Activated naive CD8-positive, alpha-beta T cell treated with anti-CD3 and anti-CD28 coated beads, Interleukin-2, amount 10 ng/mL, durations not matched to agents 7 days and 5 days (primary cell): ENCODE measurements around the gene CCNY. TPM values are rescaled to one million over a fixed set of nuclear protein-coding genes. Genes with fewer than 3 reads are reported as not detected.

Source experiments
- ATAC-seq: fragments of 150-1000 bp; cut with Tn5 transposase; one replicate; pipeline ENCODE4 v1.10.0; 2021; ENCODE audit warnings: low read depth, moderate library complexity
- POLR2A ChIA-PET: fragments of 350-600 bp; sonication (Branson Sonifier 250); formaldehyde crosslinking; loops from one replicate; lab custom pipeline; 2021; ENCODE audit warnings: antibody characterized with exemption; lab: Charles Lee
- DNase-seq: peaks from one replicate; pipeline ENCODE4 v3.0.0; 2021
- H3K27ac Mint-ChIP-seq: one replicate; pipeline ENCODE4 v1.8.0; 2022; ENCODE audit warnings: mild to moderate bottlenecking, mixed read lengths
- H3K27me3 Mint-ChIP-seq: one replicate; pipeline ENCODE4 v1.8.0; 2022; ENCODE audit warnings: mild to moderate bottlenecking, moderate library complexity, mixed read lengths
- H3K36me3 Mint-ChIP-seq: one replicate; pipeline ENCODE4 v1.8.0; 2021; ENCODE audit warnings: mild to moderate bottlenecking, mixed read lengths
- H3K4me1 Mint-ChIP-seq: one replicate; pipeline ENCODE4 v1.8.0; 2021; ENCODE audit warnings: mixed read lengths
- H3K4me3 Mint-ChIP-seq: one replicate; pipeline ENCODE4 v1.8.0; 2022; ENCODE audit warnings: mild to moderate bottlenecking, moderate library complexity, mixed read lengths
- H3K9me3 Mint-ChIP-seq: one replicate; pipeline ENCODE4 v1.8.0; 2021; ENCODE audit warnings: mixed read lengths
- total RNA-seq, 2 experiments: library from RNA; stranded (reverse); gene quantifications; one replicate each; pipeline ENCODE4 v1.2.3, GENCODE V29; 2021

Gene CCNY
- total RNA-seq, 2 experiments from 2014 or later = 66.6 to 72.2 TPM

DNA sequence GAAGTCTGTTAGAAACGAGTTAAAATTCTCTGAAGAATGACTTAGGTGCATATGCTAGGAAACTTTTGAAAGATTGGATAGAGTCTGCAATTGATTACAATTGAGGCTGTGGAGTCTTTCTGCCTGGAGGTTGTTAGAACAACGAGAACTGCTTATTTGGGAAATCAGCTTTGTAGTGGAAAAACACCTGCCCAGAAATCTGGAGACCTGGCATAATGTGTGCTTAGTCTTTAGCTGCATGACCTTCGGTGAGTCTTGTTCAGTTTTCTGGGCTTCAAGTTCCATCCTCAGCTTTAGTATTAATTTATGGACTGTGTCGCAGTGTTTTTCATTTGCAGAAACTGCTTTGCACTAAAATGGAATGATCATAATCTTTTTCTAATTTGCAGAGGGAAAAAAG is 31.7 kb downstream of the CCNY start:
- POLR2A ChIA-PET = no interaction called here
- H3K27ac Mint-ChIP-seq = no peak overlapping the region
- H3K36me3 Mint-ChIP-seq = peaks cover 4% of the 10 kb centered on the region
- H3K4me3 Mint-ChIP-seq = no peak overlapping the region
- H3K4me1 Mint-ChIP-seq = peaks cover 26% of the 10 kb centered on the region
- DNase-seq (no peak), ATAC-seq (no peak)
- H3K9me3 Mint-ChIP-seq = no peaks in the 10 kb centered on the region
- no peaks in the 10 kb centered on the region for H3K27me3 Mint-ChIP-seq

DNA sequence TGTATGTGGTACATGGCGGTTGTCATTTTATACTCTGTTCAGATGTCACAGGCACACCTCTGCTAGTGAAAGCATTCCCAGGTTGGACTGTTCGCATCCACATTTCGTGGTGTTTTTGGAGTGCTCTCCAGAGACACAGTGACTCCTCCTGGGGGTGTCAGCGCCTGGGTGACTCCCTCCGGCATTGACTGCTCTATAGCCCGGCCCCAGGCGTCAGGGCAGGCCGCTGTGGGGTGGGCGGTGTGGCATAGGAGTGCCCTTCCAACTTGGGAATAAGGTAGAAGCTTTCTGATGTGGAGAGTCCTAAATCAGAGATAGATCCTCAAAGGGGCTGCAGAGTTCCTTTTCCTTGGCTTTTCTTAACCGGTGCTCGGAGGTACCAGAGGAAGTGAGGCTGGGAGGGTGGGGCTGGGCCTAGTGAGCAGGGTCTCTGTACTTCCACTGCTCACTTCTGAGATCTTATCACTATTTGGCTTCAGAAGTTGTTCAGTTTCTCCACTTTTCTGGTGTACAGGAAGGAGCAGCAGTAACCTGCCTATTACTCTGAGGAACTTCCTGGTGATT is 32.3 kb downstream of the CCNY start:
- Mint-ChIP-seq H3K36me3 (peaks cover 4% of the 10 kb centered on the region), H3K27ac (no peak overlapping the region), H3K9me3 (no peaks in the 10 kb centered on the region), H3K27me3 (no peaks in the 10 kb centered on the region), H3K4me3 (no peak overlapping the region), H3K4me1 (peaks cover 29% of the 10 kb centered on the region)
- POLR2A ChIA-PET = no interaction called here
- DNase-seq = no peak
- ATAC-seq = peak; percentile 36

DNA sequence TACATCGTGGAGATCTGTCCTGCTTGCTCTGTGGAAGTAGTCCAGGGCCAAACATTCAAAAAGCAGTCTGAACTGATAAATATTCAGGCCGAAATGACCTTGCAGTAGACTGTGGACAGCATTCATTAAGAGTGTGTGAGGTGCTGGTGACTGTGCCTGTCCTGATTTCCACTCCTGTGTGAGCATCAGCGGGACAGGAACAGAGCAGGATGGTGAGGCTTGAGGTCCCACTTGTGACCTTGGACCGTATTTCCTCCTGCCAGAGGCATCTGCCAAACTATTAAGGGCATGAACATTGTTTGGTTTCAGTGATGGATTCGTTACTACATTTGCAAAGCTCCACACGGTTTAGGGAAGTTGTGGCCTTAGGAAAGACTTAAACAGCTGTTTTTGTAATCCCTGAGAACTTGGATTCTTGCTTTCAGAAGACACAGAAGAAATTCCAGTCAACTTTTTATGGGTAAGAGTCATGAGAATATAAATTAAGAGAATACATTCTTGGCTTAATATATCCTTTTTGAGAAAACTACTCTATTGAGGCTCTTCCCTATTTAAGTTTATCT is 32.8 kb downstream of the CCNY start:
- POLR2A ChIA-PET = no interaction called here
- ATAC-seq (no peak), DNase-seq (no peak)
- Mint-ChIP-seq H3K27ac (no peak overlapping the region), H3K36me3 (peaks cover 4% of the 10 kb centered on the region), H3K4me3 (no peak overlapping the region), H3K27me3 (no peaks in the 10 kb centered on the region), H3K4me1 (peaks cover 30% of the 10 kb centered on the region), H3K9me3 (no peaks in the 10 kb centered on the region)

DNA sequence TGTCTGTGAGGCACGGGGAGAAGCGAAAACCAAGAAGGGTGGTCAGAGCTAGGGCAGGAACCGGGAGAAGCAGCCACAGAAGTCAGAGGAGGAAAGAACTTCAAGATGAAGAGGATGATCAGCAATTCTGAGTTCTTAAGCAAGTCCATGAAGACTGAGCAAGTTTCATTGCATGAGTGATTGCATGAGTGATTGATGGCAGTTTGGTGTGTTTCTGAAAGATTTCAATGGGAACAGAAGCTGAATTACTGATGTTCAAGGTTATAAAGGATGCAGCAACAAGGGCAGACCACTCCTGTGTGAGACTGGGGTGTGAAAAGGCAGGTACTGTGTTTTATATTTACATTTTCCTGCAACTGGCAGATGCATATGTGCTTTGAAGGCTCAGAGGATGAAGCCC is 35.4 kb downstream of the CCNY start:
- ATAC-seq (no peak), DNase-seq (no peak)
- Mint-ChIP-seq H3K4me3 (no peak overlapping the region), H3K27ac (no peak overlapping the region), H3K36me3 (peaks cover 10% of the 10 kb centered on the region), H3K4me1 (peaks cover 47% of the 10 kb centered on the region), H3K27me3 (no peaks in the 10 kb centered on the region), H3K9me3 (no peaks in the 10 kb centered on the region)
- POLR2A ChIA-PET = interaction anchor here (1.1 kb wide), 1 partner anchor 18 kb away, joined by 3 read pairs; no protein-coding TSS in a partner anchor

DNA sequence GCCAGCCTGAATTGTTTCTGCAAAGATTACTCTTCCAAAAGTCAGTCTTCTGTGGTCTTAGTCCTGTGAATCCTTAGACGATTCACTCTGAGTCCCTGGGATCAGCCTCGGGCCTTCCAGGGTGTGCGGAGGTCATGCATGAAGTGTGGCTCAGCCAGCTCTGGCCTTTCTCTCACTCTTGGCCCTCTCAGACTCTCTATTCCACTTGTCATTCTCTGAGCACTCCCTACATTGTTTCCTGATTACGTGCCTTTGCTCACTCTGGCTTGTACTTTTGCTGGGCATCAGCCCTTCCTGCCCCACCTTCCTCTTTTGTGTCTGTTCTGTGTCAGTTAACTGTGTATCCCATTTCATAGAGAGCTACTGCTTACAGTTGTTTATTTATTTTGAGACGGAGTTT is 36.0 kb downstream of the CCNY start:
- Mint-ChIP-seq H3K9me3 (no peaks in the 10 kb centered on the region), H3K27me3 (no peaks in the 10 kb centered on the region), H3K27ac (peak overlapping the region; percentile 59), H3K4me1 (peaks cover 48% of the 10 kb centered on the region), H3K36me3 (peaks cover 10% of the 10 kb centered on the region), H3K4me3 (no peak overlapping the region)
- DNase-seq (no peak), ATAC-seq (no peak)
- POLR2A ChIA-PET = interaction anchor here (1.1 kb wide), 1 partner anchor 19 kb away, joined by 3 read pairs; no protein-coding TSS in a partner anchor

DNA sequence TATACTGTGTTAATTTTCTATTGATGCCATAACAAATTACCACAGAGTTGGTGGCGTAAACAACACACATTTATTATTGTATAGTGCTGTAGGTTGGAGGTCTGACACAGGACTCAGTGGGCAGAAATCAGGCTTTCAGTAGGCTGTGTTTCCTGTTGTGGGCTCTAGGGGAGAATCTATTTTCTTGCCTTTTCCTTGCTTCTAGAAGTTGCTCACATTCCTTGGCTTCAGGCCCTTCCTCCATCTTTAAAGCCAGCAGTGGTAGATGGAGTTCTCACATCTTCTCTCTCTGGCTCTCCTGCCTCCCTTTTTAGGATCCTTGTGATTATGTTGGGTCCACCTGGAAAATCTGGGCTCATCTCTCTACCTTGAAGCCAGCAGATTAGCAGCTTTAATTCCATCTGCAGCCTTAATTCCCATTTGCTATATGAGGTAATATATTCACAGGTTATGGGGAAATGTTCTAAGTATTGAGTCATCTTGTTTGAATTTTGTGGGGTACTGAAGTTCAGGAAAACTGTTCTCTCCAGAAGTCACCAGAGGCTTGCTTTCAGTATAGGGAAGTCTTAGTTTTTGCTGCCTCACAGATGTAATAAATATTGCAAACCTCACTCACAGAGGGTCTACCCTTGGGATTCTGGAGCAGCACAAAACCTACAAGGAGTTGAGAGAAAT is 38.9 kb downstream of the CCNY start:
- Mint-ChIP-seq H3K9me3 (no peaks in the 10 kb centered on the region), H3K4me3 (no peak overlapping the region), H3K27me3 (no peaks in the 10 kb centered on the region), H3K36me3 (peaks cover 10% of the 10 kb centered on the region), H3K4me1 (peaks cover 60% of the 10 kb centered on the region), H3K27ac (no peak overlapping the region)
- POLR2A ChIA-PET = no interaction called here
- no peak for DNase-seq
- ATAC-seq = no peak

DNA sequence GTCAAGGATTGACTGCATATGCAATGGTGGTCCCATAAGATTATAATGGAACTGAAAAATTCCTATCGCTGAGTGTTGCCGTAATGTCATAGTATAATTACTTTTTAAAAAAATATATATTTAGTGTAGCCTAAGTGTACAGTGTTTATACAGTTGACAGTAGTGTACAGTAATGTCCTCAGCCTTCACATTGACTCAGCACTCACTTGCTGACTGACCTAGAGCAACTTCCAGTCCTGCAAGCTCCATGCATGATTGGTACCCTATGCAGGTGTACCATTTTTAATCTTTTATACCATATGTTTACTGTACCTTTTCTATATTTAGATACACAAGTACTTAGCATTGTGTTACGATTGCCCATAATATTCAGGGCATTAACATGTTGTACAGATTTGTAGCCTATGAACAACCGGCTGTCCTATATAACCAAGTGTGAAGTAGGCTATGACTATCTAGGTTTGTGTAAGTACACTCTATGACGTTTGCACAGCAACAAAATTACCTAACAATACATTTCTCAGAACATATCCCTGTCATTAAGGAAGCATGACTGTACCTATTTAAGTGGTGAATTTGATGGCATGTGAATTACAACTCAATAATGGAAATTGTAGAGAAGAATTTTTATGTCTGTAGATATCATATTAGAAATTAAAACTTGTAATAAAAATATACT is 40.9 kb downstream of the CCNY start:
- peaks cover 49% of the 10 kb centered on the region for H3K4me1 Mint-ChIP-seq
- H3K36me3 Mint-ChIP-seq = peaks cover 8% of the 10 kb centered on the region
- H3K4me3 Mint-ChIP-seq = no peak overlapping the region
- H3K27ac Mint-ChIP-seq = no peak overlapping the region
- POLR2A ChIA-PET = no interaction called here
- no peaks in the 10 kb centered on the region for H3K9me3 Mint-ChIP-seq
- no peaks in the 10 kb centered on the region for H3K27me3 Mint-ChIP-seq
- DNase-seq (no peak), ATAC-seq (no peak)

DNA sequence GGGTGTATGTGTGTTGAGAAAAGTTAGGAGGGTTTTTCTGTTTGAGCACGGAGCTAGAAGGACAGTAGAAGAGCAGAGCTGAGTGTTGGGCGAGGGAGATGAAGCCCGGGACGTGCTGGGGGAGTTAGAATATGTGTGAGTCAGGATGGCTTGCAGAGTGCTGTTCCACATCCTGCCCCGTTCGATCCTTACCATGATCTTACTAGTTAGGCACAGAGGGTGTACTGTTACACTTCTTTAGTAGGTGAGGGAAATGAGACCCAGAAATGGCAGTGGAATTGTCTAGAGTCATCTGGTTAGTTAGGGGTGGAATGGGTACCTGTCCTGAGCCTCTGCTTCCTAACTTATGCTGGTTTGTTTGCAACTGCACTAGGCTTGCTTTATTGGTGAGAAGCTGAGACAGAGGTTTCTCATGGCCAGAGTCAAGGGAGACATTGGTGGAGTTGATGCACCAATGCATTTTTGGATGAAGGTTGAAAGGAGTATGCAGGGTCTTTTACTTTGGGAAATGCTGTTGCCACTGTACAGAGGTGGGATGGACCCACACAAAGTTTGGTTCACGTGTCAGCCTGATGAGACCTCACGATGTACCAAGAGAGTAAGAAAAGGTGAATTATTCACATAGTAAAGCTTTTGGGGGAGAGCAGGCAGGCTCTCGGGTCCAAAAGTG is 42.4 kb downstream of the CCNY start:
- POLR2A ChIA-PET = interaction anchor here (1.5 kb wide), 1 partner anchor 37 kb away, joined by 4 read pairs; no protein-coding TSS in a partner anchor
- Mint-ChIP-seq H3K9me3 (no peaks in the 10 kb centered on the region), H3K4me1 (peaks cover 41% of the 10 kb centered on the region), H3K4me3 (peak overlapping the region; percentile 64), H3K36me3 (peaks cover 6% of the 10 kb centered on the region), H3K27me3 (no peaks in the 10 kb centered on the region), H3K27ac (peak overlapping the region; percentile 77)
- DNase-seq (no peak), ATAC-seq (peak; percentile 87)

DNA sequence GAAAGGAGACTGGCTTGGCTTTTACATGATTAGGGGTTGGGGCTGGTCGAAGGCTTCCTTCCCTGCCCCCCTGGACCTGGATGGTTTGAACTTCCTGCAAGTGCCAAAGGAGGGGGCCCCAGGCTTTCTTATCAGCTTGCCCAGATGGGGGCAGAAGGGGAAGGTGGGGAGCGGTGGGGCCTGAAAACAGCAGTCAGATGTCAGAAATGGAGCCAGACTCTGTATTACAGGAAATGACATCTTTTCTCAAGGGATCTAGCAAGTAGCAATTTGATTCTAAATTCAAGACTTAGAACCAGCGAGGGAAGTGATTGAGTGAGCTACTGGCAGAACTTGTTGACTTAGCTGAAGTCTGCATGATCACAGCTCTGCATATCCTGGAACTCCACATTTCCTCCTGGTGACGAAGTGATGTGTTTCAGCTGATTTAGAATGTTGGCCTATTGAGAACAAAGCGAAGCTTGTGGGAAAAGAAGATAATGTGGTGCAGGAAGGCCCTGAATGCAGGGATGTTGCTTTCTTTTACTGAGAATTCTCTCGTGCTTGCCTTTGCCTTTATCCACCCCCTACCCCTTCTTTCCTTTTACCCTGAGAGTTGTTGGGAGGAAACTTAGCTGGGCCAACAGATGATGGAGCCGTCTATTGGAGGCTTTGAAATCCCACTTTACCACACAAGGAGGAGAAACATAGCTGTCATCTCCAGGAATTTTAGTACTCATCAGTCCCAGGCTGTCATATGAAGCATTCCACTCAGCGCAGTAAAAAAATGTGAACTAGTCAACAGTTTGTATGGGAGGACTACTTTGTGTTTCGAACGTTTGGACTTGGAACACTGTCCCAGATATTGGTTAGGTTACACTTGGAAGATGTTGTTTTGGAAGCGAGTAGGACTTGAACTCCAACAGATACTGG is 43.2 kb downstream of the CCNY start:
- Mint-ChIP-seq H3K27ac (peak overlapping the region; percentile 77), H3K4me3 (peak overlapping the region; percentile 64), H3K27me3 (no peaks in the 10 kb centered on the region), H3K4me1 (peaks cover 37% of the 10 kb centered on the region), H3K36me3 (peaks cover 6% of the 10 kb centered on the region), H3K9me3 (no peaks in the 10 kb centered on the region)
- DNase-seq (peak; percentile 39), ATAC-seq (peak; percentile 59)
- POLR2A ChIA-PET = interaction anchor here (1.5 kb wide), 1 partner anchor 38 kb away, joined by 4 read pairs; no protein-coding TSS in a partner anchor

DNA sequence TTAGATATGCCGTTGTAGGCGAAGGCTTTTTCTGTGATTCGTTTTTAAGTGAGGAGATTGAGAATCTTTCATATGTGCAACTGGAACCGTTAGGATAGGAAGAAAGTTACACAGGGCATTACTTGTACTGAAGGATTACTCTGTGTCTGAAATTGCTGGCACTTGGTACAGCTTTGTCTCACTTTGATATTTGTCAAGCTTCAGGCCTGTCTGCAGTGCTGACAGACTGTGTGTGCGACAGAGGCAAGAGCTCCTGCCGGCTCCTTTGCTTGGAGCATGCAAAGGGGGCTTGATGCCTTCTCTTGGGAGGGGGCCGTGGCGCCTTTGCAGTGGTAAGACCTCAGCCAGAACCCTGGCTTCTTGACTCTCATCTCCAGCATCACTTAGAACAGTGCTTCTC is 45.8 kb downstream of the CCNY start:
- Mint-ChIP-seq H3K27me3 (no peaks in the 10 kb centered on the region), H3K9me3 (peaks cover 3% of the 10 kb centered on the region), H3K36me3 (peaks cover 6% of the 10 kb centered on the region), H3K4me1 (peaks cover 34% of the 10 kb centered on the region), H3K4me3 (no peak overlapping the region), H3K27ac (no peak overlapping the region)
- DNase-seq = no peak
- ATAC-seq = no peak
- POLR2A ChIA-PET = no interaction called here

DNA sequence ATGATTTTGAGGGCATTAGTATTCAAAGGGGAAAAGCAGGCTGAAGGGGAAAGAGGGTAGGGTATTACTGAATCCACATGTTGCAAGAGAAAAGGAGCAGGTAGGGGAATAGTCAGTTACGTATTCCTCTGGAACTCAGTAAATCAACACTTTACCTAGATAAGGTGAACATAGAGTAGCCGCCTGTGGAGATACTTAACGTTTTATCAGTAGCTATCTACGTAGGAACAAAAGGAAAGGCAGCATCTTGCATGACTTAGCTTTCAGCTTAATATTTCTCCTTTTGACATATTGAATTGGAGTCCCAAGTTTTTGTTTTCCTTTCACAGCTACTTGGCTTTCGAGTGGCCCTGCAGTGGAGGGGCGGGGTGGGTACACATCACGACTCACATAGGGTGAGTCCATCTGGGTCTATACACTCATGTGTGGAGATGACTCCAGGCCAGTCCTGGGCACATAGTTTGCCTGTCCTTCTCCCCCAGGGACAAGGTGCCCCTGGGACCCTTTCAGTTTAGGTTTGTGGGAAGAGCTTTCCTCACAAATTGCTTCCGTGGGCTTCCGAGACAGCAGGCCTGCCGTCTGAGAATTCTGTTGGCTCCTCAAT is 48.1 kb downstream of the CCNY start:
- ATAC-seq (no peak), DNase-seq (no peak)
- POLR2A ChIA-PET = no interaction called here
- H3K27ac Mint-ChIP-seq = no peak overlapping the region
- no peak overlapping the region for H3K4me3 Mint-ChIP-seq
- peaks cover 8% of the 10 kb centered on the region for H3K9me3 Mint-ChIP-seq
- H3K36me3 Mint-ChIP-seq = peaks cover 9% of the 10 kb centered on the region
- H3K27me3 Mint-ChIP-seq = no peaks in the 10 kb centered on the region
- peaks cover 23% of the 10 kb centered on the region for H3K4me1 Mint-ChIP-seq

DNA sequence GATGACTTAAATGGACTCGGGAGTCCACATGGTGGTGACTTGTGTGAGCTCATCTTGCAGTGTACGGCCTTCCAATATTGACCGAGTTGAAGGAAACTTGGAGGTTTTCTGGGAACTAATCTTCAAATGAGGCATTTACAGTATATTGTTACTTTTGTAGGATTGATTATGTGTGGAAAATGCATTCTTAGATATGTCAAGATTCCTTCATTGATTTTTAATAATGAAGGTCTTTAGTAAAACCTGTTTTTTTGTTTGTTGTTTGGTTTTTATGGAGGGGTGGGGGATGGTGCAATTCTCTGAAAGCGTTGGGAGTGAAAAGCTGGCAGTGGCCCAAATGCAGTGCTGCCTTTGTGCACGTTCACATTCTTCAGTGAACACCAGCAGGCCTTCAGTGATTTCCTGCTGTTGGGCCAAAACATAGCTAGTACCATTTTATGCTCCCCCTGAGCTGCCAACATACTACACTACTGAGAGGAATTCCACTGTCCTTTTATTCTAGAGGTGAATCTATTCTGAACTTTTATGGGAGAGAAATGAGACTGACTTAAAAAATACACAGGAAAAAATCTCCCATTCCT is 50.4 kb downstream of the CCNY start:
- POLR2A ChIA-PET = no interaction called here
- DNase-seq = no peak
- H3K4me1 Mint-ChIP-seq = peaks cover 21% of the 10 kb centered on the region
- peaks cover 24% of the 10 kb centered on the region for H3K36me3 Mint-ChIP-seq
- no peak overlapping the region for H3K4me3 Mint-ChIP-seq
- peaks cover 19% of the 10 kb centered on the region for H3K9me3 Mint-ChIP-seq
- H3K27ac Mint-ChIP-seq = peak overlapping the region; percentile 28
- no peaks in the 10 kb centered on the region for H3K27me3 Mint-ChIP-seq
- ATAC-seq = no peak
